PC-3 (cell line): ENCODE results near the gene HDAC1. TPM values are rescaled to one million over a fixed set of nuclear protein-coding genes. Genes with fewer than 3 reads are reported as not detected.

Experiments
- ATAC-seq: fragments of 200-7000 bp; cut with Tn5 transposase; 2 replicates; pipeline ENCODE4 v1.9.1; 2020; ENCODE audit warnings: mild to moderate bottlenecking, moderate library complexity
- BruUV-seq: library from RNA; stranded (reverse); fragments of 400-500 nt; replicated peaks from 2 replicates; lab custom pipeline; 2021; lab: Mats Ljungman, UMichigan
- CTCF ChIA-PET: fragments of 300-600 bp; sonication (Branson Sonifier 250); formaldehyde crosslinking; loops from one replicate; lab custom pipeline; 2022; ENCODE audit warnings: antibody characterized with exemption; lab: Charles Lee
- POLR2A ChIA-PET: fragments of 300-600 bp; sonication (Branson Sonifier 250); formaldehyde crosslinking; loops from one replicate; lab custom pipeline; 2022; ENCODE audit warnings: antibody characterized with exemption; ENCODE audit not compliant: unreplicated experiment; lab: Charles Lee
- DNase-seq: peaks from one replicate; pipeline ENCODE4 v3.0.0-alpha.2; 2015
- H2AFZ ChIP-seq: fragments of 300-600 bp; sonication (generic); 2 replicates; pipeline ENCODE4 v1.6.0; 2016; ENCODE audit warnings: antibody characterized with exemption, low read length
- H3F3A ChIP-seq: fragments of 300-600 bp; sonication (generic); one replicate; pipeline ENCODE4 v1.6.0; 2017; ENCODE audit warnings: antibody characterized with exemption, low read length, control low read depth, mild to moderate bottlenecking; ENCODE audit not compliant: unreplicated experiment
- H3K27ac ChIP-seq: fragments of 300-600 bp; sonication (generic); 2 replicates; pipeline ENCODE4 v1.5.1; 2016; ENCODE audit warnings: mild to moderate bottlenecking, low read length
- H3K27me3 ChIP-seq: fragments of 300-600 bp; sonication (generic); 2 replicates; pipeline ENCODE4 v1.6.1; 2016; ENCODE audit warnings: low read length, mixed read lengths
- H3K36me3 ChIP-seq: fragments of 300-600 bp; sonication (generic); 2 replicates; pipeline ENCODE4 v1.6.1; 2016; ENCODE audit warnings: low read depth, mixed run types, low read length, mixed read lengths
- H3K4me1 ChIP-seq: fragments of 300-600 bp; sonication (generic); 2 replicates; pipeline ENCODE4 v1.5.1; 2016; ENCODE audit warnings: low read length; ENCODE audit not compliant: insufficient read depth
- H3K4me2 ChIP-seq: fragments of 300-600 bp; sonication (generic); 2 replicates; pipeline ENCODE4 v1.6.0; 2016; ENCODE audit warnings: low read length
- H3K4me3 ChIP-seq: fragments of 300-600 bp; sonication (generic); 2 replicates; pipeline ENCODE4 v1.5.1; 2016; ENCODE audit warnings: mild to moderate bottlenecking, low read length, mixed read lengths
- H3K79me2 ChIP-seq: fragments of 300-600 bp; sonication (generic); 2 replicates; pipeline ENCODE4 v1.6.1; 2017; ENCODE audit warnings: low read length, mixed read lengths
- H3K9ac ChIP-seq: fragments of 300-600 bp; sonication (generic); 2 replicates; pipeline ENCODE4 v1.6.0; 2016; ENCODE audit warnings: mild to moderate bottlenecking, low read length
- H3K9me2 ChIP-seq: fragments of 300-600 bp; sonication (generic); replicated peaks from 2 replicates; pipeline ENCODE4 v1.6.1; 2016; ENCODE audit warnings: mixed run types, low read length, mixed read lengths
- H3K9me3 ChIP-seq: fragments of 300-600 bp; sonication (generic); 2 replicates; pipeline ENCODE4 v1.6.1; 2016; ENCODE audit warnings: low read length, mixed read lengths
- H4K20me1 ChIP-seq: fragments of 300-600 bp; sonication (generic); 2 replicates; pipeline ENCODE4 v1.6.1; 2016; ENCODE audit warnings: low read length, mixed read lengths
- EZH2 ChIP-seq: fragments of 300-600 bp; sonication (generic); IDR thresholded peaks from one replicate; pipeline ENCODE4 v1.6.1; 2017; ENCODE audit warnings: antibody characterized with exemption, mild to moderate bottlenecking, low read length; ENCODE audit not compliant: unreplicated experiment
- EZH2phosphoT487 ChIP-seq: fragments of 300-600 bp; sonication (generic); IDR thresholded peaks from 2 replicates; pipeline ENCODE4 v1.6.1; 2018; ENCODE audit warnings: mild to moderate bottlenecking, antibody characterized with exemption, low read length, borderline replicate concordance
- intact Hi-C: fragments of 100-400 bp; cut with micrococcal nuclease; formaldehyde crosslinking; loops from 2 replicates; pipeline ENCODE4 v1.9.0; 2023
- total RNA-seq: library from RNA; depleted of rRNA; stranded (reverse); fragments of >200 nt; gene quantifications from 2 replicates; pipeline ENCODE4 v1.2.3, GENCODE V29; 2014
- TF ChIP-seq, protein P1 (sequence below): fragments of 300-600 bp; sonication (generic); conservative IDR thresholded peaks from 2 replicates; pipeline ENCODE4 v1.5.1; 2017; ENCODE audit warnings: antibody characterized with exemption, low read depth, mild to moderate bottlenecking, low read length

Gene HDAC1
- total RNA-seq, 1 experiment from 2014 or later = 184 TPM

DNA sequence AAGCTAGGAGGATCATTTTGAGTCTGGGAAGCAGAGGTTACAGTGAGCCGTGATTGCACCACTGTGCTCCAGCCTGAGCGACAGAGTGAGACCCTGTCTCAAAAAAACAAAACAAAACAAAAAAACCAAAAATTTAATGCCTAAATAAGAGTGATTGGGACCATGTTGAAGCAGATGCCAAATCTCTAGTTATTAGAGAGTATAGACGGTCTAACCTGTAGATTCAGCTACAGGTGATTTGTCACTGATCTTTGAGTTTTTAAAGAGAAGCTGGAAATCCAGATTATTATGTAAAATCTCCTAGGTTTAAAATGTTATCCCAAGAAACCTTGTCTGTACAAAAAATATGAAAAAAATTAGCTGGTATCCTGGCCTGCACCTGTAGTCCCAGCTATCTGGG lies 11.5 kb downstream of the HDAC1 start:
- Histone ChIP-seq H3K9ac (no peak overlapping the region), H3K4me2 (no peak overlapping the region), H3K36me3 (peaks cover 40% of the 10 kb centered on the region), H3K9me3 (no peaks in the 10 kb centered on the region), H2AFZ (no peak overlapping the region), H3K27ac (no peak overlapping the region), H3K4me3 (no peak overlapping the region), H3K79me2 (peaks cover 74% of the 10 kb centered on the region), H3F3A (no peaks in the 10 kb centered on the region), H3K27me3 (no peaks in the 10 kb centered on the region), H3K4me1 (peaks cover 13% of the 10 kb centered on the region), H4K20me1 (0 out of 2 replicates have a peak, but pooled peaks cover 15% of the 10 kb centered on the region), H3K9me2 (no peaks in the 10 kb centered on the region)
- no TSS peak for BruUV-seq
- POLR2A ChIA-PET = no interaction called here
- DNase-seq = no peak
- TF ChIP-seq EZH2 = no peak
- TF ChIP-seq, protein P1, sequence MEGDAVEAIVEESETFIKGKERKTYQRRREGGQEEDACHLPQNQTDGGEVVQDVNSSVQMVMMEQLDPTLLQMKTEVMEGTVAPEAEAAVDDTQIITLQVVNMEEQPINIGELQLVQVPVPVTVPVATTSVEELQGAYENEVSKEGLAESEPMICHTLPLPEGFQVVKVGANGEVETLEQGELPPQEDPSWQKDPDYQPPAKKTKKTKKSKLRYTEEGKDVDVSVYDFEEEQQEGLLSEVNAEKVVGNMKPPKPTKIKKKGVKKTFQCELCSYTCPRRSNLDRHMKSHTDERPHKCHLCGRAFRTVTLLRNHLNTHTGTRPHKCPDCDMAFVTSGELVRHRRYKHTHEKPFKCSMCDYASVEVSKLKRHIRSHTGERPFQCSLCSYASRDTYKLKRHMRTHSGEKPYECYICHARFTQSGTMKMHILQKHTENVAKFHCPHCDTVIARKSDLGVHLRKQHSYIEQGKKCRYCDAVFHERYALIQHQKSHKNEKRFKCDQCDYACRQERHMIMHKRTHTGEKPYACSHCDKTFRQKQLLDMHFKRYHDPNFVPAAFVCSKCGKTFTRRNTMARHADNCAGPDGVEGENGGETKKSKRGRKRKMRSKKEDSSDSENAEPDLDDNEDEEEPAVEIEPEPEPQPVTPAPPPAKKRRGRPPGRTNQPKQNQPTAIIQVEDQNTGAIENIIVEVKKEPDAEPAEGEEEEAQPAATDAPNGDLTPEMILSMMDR = no peak
- TF ChIP-seq EZH2phosphoT487 = no peak
- no peak for ATAC-seq
- intact Hi-C loops = no loop called here
- CTCF ChIA-PET = no interaction called here

DNA sequence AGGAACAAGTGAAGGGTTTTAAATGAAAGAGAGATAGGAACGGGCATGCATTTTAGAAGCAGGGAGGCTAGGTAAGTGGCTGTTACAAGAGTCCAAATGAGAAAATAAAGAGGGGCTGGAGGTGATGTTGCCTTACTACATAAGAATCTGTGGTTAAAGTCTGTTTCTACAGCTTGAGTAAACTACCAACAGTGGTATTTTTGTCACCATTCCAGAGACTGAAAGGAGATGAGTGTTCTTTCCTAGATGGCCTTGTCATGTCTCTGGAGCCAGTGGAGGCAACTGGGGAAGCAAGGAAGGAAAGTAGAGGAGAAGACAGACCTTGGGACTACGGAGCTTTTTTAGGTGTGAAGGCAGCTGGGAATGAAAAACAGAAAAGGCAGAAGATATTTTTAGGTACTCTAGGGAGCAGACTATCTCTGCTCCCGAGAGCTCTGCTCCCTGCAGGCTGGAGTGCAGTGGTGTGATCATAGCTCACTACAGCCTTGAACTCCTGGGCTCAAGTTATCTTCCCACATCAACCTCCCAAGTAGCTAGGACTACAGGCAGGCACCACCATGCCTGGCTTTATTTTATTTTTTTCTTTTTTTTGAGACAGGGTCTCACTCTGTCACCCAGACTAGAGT lies 12.2 kb downstream of the HDAC1 start:
- Histone ChIP-seq H3K27me3 (no peaks in the 10 kb centered on the region), H3K4me3 (no peak overlapping the region), H4K20me1 (0 out of 2 replicates have a peak, but pooled peaks cover 15% of the 10 kb centered on the region), H3K27ac (no peak overlapping the region), H3K9me3 (no peaks in the 10 kb centered on the region), H3F3A (no peaks in the 10 kb centered on the region), H3K9me2 (no peaks in the 10 kb centered on the region), H3K4me1 (peaks cover 13% of the 10 kb centered on the region), H3K36me3 (peaks cover 40% of the 10 kb centered on the region), H3K9ac (no peak overlapping the region), H3K4me2 (no peak overlapping the region), H2AFZ (no peak overlapping the region), H3K79me2 (peaks cover 74% of the 10 kb centered on the region)
- intact Hi-C loops = no loop called here
- BruUV-seq = TSS peak; percentile 21
- ChIA-PET POLR2A (no interaction called here), CTCF (interaction anchor here (0.6 kb wide), 2 partner anchors 35 to 216 kb away, joined by 3 to 9 read pairs; no protein-coding TSS in a partner anchor)
- no peak; the same call in 1 of the 2 replicates for ATAC-seq
- no peak for TF ChIP-seq EZH2phosphoT487
- no peak for TF ChIP-seq EZH2
- TF ChIP-seq, protein P1 = no peak
- no peak for DNase-seq

DNA sequence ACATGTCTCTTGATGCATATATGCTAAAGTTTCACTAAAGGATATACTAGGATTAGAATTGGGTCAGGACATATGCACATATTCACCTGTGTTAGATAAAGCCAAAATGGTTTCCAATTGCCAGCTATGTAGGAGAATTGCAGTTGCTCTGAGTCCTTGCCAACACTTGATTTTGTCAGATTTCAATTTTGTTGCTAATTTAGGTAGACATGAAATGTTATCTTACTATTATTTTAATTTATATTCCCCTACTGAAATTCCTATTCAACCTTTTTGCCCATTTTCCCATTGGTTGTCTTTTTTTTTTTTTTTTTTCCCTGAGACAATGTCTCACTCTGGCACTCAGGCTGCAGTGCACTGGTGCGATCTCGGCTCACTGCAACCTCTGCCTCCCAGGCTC lies 13.4 kb downstream of the HDAC1 start:
- no peak overlapping the region for H3K4me3 ChIP-seq
- peaks cover 13% of the 10 kb centered on the region for H3K4me1 ChIP-seq
- peaks cover 40% of the 10 kb centered on the region for H3K36me3 ChIP-seq
- no peaks in the 10 kb centered on the region for H3K9me2 ChIP-seq
- H3K4me2 ChIP-seq = no peak overlapping the region
- TF ChIP-seq, protein P1 = no peak
- TF ChIP-seq EZH2phosphoT487 (no peak), EZH2 (no peak)
- intact Hi-C loops = no loop called here
- ATAC-seq (no peak), DNase-seq (no peak)
- no peak overlapping the region for H3K9ac ChIP-seq
- 0 out of 2 replicates have a peak, but pooled peaks cover 10% of the 10 kb centered on the region for H4K20me1 ChIP-seq
- CTCF ChIA-PET = no interaction called here
- POLR2A ChIA-PET = no interaction called here
- H3K9me3 ChIP-seq = no peaks in the 10 kb centered on the region
- H3K79me2 ChIP-seq = peaks cover 73% of the 10 kb centered on the region
- no peak overlapping the region for H2AFZ ChIP-seq
- H3K27ac ChIP-seq = no peak overlapping the region
- no TSS peak for BruUV-seq
- H3K27me3 ChIP-seq = no peaks in the 10 kb centered on the region
- no peaks in the 10 kb centered on the region for H3F3A ChIP-seq
